ENCODE measurements around the gene ORC3. TPM values are rescaled to one million over a fixed set of nuclear protein-coding genes. Genes with fewer than 3 reads are reported as not detected.
"Not testable (repeated sequence)": the region's sequence is repeated elsewhere in the genome, so short reads cannot be mapped to it uniquely, and the experiment has no call there.

The ORC3 gene
- total RNA-seq, 1 donor from 2014 or later, result 10.4 TPM

DNA sequence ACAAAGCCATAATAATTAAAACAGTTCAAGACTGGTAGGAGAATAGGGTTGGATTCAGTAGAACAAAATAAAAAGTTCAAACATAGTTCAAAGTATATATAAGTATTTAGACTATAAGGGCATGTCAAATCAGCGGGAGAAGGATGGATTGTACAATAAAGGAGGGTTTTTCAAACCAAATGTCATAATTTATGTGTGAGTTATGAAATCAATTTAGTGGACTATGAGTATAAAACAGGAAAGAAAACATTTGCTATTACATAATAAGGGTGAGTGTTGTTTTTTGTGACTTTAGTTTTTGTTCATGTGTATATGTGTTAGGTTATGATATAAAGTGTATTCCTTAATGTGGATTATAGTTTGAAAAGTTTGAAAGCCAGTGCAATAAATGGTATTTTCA is 10.6 kb downstream of the ORC3 start:
- ATAC-seq, result no peak

DNA sequence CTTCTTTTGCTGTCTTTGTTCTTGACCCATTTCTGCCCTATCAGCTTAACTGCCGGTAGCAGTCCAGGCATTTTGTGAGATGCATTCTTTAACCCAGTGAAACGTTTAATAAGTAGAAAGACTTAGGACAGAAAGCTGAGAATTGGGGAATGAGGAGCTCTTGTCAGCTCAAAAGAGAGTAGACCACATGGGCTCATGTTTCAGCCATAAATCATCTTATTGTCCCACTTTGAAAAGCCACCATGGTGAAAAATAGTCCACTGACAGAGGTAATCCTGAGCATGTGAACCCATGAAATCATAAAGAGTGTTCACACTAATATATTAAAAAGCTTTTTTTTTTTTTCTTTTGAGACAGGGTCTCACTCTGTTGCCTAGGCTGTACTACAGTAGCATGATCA is 16.3 kb downstream of the ORC3 start:
- no peak for ATAC-seq

DNA sequence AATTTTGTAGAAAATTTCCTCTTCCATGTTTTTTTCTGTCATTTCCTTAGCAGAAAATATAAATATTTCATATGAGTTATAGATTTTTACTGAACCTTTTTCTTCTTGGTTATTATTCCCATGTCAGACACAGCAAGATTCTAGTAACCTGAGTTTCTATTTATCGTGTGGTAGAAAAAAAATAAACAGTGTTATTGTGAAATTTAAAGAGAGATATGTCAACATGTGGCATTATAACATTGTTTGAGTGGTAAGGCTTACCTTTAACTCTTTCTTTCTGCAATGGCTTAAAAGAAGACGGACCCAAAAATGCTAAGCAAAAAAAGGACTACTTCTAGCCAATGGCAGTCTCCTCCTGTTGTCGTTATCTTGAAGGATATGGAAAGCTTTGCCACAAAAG is 18.9 kb downstream of the ORC3 start:
- no peak for ATAC-seq

DNA sequence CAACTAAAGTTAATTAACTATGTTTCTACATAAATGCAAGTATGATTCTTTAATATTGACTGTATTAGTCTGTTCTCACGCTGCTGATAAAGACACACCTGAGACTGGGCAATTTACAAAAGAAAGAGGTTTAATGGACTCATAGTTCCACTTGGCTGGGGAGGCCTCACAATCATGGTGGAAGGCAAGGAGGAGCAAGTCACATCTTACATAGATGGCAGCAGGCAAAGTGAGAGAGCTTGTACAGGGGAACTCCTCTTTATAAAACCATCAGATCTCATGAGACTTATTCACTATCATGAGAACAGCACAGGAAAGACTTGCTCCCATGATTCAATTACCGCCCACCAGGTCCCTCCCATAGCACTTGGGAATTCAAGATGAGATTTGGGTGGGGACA is 23.1 kb downstream of the ORC3 start:
- ATAC-seq, result not testable (repeated sequence)

DNA sequence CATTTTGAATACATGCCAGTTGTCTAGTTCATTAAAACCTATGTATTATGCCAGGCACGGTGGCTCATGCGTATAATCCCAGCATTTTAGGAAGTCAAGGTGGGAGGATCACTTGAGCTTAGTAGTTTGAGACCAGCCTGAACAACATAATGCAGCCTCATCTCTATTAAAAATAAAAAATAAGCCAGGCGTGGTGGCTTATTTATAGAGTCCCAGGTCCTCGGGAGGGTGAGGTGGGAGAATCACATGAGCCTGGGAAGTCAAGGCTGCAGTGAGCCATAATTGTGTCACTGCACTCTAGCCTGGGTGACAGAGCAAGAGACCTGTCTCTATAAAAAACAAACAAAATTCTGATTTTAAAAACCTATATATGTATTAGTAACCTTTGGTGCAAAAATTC is 27.5 kb downstream of the ORC3 start:
- peak; percentile 72 for ATAC-seq

DNA sequence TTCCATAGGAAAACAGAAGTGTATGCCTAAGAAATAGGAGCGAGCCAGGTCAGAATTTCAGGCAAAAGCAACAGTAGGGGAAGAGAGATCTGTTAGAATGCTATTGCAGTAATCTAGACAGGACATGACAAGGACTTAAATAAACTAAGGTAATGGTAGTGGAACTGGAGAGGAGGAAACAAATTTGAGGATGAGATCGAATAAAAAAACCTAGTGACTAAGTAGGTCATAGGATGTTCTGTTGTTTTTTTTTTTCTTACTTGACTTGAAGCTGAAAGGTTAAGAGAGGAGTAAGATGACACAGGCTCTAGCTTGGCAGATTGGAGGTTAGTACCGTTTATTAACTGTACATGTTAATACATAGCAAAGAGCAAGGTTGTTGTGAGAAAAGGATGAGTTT is 28.6 kb downstream of the ORC3 start:
- ATAC-seq, result peak; percentile 43

DNA sequence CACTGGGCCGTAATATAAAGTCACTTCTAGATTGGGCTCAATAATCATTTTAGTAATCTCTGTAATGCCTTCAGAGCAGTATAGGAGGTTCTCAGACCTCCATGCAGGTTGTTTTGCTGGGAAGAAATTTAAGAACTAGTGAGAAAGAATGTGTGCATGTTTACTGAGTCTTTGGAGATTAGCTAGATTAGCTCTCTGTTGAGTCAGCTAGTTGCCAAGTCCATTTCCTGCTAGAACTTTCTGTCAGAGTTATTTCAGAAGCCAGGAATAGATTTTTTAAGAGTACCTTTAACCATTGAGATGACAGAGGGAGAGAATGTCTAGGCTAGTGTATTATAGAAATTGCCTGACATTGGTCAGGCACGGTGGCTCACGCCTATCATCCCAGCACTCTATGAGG is 33.3 kb downstream of the ORC3 start:
- ATAC-seq, result peak; percentile 75

DNA sequence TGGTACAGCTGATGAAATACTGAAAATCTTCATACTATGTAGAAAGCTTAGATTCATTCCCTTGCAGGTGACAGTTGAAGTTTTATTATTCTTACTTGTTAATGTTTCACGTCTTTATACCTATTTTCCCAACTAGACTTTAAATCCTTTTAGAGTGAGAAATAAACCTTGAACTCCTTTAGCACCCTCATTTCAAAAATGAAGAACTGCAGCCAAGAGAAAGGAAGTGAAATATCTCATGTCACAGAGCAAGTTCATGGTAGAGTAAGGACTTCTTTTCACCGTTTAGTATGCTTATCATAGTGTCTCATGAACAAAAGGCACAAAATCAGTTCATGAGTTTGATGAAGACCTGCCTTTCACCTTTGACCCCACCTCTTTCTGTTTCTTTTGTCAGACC is 38.5 kb downstream of the ORC3 start:
- ATAC-seq, result no peak

DNA sequence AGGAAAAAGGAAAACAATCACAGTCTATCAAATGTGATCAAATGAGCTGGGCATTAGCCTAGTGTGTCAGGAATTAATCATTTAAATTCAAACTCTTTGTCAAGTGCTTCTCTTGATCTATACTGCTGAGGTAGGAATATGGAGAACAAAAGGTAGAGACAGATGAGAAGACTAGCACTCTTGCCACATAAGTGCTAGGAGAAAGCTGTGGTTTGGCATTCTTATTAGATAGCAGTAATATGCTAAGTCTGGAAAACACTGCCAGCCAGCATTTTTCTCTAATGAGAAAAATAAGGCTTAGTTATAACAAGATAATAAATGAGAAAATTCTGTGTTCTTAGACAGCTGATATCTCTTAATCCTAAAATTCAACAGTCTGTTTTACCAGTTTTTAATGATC is 38.9 kb downstream of the ORC3 start:
- ATAC-seq, result no peak

DNA sequence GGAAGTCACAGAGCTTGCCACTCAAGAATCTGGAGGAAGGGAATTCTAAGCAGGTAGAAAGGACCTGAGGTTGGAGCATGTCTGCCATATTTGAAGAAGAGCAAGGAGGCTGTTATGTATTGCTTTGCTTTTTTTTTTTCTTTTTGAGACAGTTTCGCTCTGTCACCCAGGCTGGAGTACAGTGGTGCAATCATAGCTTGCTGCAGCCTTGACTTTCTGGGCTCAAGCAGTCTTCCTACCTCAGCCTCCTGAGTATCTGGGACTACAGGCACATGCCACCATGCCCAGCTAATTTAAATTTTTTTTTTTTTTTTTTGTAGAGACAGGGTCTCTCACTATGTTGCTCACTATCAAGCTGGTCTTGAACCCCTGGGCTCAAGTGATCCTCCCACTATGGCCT is 40.8 kb downstream of the ORC3 start:
- no peak for ATAC-seq

DNA sequence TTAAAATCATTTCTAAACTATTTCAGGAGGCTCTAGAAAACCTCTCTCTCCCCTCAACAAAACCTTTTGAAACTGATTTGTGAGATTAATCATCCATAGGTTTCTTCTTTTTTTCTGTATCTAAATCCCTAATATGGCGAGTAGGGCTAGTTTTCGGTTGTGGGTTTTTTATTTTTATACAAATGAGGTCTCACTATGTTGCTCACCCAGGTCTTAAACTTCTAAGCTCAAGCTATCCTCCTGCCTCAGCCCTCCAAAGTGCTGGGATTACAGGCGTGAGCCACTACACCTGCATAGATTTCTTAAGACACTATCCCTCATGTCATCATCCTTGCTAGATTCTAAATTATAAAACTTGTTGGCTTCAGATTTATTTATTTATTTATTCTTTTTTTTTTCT is 43.9 kb downstream of the ORC3 start:
- ATAC-seq, result no peak

DNA sequence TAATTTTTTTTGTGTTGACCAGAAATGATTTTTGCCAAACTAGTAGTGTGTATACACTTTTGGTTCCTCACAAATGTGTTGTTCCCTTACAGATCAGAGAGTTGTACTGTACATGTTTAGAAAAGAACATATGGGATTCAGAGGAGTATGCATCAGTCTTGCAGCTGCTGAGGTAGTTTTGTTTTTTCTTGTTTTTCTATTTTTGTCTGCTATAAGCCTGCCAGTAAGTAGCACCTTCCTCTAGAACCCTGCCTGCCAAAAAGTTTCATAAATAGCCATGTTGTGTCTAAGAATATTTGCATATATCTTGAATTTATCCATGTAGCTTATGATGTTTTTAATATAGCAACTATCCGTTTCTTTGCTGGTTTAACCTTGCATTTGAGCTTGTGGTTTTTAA is 46.4 kb downstream of the ORC3 start:
- no peak for ATAC-seq

DNA sequence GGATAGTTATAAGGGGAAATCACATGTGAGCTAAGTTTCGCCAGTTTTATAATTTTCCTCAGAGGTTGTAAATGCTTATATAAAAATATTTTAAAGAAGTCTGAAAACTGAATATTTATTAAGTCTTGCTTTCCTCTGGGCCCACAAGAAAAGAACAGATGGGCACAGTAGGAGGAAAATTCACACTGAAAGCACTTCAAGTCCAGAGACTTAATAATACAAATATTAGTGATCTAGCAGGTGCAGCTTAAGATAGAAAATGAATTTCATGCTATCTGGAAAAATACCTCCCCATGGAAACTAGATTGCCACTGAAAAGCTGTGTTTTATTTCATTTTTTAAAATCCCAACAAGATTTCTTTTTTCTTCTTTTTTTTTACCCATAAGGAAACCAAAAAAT is 47.2 kb downstream of the ORC3 start:
- ATAC-seq, result no peak

DNA sequence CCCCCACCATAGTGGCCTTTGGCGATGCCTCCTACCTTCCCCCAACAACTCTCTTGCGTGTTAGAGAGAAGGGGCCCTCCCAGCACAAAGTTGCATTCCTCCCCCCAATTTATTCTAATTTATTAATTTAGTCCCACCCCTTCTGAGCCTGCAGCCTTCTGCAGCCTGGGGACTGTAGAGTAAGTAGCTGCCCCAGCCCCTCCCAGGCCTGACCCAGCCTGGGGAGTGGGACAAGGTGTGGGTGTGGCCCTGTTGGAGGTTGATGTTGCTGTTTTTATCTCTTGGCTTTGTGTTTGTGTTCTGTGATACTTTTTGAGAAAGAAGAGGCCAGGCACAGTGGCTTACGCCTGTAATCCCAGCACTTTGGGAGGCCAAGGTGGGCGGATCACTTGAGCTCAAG is 49.4 kb downstream of the ORC3 start:
- no peak for ATAC-seq

DNA sequence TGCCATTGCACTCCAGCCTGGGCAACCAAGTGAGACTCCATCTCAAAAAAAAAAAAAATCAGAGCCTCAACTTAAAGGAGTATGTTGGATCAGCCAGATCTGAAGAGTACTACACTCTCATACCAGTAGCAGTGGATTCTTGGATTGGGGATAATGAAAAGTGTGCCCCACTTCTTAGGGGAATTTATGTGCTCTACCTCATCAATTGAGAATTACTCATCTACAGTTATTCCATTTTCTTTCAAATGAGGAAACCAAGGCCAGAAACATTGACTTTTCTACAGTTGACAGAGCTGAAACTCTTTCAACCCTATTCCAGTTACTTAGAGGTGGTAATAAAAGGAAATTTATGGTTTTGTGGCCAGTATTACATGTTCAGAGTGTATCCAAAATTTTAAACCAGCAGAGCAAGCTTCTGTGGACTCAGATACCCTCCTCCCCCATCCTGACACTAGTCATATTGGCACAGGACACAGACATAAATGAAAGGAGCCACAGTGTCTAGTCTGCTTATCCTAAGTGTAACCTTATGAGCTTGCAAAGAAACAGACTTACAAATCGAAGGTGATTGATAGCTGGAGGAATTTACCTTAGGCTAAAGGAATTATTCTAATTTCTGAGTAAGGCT is 51.2 kb downstream of the ORC3 start:
- ATAC-seq, result no peak

DNA sequence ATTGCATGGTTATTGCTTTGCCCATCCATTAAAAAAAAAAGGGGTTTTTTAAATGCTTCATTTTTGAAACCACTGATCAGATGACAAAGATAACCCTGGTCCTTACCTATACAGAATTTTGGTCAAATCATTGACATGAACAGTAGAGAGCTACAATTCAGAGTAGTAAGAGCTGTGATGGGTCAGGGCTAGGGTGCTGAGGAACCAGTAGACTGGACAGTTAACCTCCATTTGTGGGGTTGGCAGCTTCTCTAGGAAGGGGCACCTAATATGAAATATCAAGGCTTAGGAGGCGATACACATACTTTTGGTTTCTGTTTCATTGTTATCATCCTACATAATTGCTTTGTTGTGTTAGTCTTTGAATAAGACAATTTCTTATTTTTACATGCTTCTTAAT is 55.1 kb downstream of the ORC3 start:
- ATAC-seq, result no peak

DNA sequence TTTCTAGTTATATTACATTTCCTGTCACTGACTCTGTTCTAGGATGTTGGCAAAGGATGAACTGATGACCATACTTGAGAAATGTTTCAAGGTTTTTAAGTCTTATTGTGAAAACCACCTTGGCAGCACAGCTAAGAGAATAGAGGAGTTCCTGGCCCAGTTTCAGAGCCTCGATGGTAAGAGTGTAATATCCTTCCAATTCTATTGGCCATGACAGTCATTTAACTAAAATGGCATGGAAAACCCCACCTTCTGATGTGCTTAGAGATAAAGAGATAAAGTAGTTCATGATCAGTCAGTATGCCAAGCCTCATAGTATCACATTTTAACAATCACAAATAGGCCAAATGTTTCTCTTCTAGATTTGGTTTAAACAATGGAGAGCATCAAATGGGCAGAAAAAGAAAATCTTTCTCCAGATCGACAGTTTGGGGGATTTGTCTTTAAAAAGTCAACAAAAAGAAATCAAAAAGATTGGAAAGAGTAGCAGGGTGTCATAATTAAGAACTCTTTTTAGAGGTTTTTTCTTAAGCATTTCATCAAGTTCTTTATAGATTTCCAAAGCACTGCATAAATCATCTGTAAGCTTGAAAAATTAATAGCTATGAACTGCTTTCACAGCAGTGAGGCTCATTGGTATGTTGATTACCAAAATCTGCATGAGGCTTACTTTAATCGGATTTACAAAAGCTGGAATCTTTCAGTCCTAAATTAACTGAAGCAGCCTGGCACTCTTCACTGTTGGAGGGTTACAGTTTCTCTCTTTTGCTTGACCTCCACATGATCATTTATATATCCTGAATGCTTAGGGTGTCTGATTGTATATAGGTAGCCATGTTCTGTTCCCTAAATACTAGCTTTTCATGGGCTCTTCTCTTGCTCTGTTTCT is 63.4 kb downstream of the ORC3 start:
- no peak for ATAC-seq

DNA sequence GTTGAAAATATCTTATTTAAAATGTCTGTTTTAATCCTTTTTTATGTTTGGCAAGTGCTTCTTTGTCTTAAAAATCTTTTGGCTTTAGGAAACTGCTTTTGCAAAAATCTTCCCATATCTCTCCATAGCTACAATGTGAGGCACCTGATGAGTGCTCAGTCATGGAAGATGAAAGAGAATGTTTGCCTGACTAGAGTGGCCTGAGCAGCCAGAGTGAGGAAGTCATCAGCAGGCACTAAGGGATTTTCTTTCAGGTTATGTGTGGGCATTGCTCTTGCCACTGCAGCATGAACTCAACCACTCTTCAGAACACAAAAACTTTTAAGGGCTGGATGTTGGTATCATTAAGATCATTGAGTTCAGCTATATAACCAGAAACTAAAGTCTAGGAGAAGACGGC is 64.2 kb downstream of the ORC3 start:
- ATAC-seq, result no peak

DNA sequence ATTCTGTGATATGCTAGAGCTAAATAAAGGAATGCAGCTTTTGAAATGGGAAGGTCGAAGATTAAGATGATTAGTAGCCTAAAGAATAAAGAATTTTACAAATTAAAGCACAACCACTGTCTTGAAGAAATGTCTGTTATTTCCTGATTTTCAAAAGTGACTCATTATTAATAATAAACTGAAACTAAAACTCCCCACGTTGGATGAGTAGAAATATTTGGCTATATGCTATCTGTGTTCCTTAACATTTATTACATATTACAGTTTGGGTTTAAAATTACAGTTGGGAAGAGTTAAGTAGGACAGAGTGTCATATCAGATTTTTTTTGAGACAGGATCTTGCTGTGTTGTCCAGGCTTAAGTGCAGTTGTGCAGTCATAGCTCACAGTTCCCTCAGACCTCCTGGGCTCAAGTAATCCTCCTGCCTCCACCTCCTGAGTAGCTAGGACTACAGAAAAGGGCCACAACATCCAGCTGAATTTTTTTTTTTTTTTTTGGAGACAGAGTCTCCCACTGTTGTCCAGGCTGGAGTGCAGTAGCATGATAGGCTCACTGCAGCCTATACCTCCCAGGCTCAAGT is 65.0 kb downstream of the ORC3 start:
- no peak for ATAC-seq

DNA sequence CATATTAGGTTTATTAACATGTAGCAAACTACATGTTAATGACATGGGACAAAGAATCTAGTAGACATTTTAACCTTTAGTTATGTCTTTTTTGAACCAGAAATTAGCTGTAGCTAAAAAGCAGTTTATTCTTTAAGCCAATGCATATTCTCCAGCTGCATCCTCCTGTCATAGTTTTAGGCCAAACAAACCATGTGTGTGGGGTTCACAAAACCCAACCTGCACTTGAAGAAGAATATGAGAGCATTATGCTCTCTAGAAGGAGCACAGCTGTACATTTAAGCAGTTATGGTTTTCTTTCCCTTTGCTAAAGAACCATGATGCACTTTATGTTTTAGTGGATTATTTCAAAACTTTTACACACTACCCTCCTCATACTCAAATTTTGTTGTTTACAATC is 65.9 kb downstream of the ORC3 start:
- no peak for ATAC-seq

DNA sequence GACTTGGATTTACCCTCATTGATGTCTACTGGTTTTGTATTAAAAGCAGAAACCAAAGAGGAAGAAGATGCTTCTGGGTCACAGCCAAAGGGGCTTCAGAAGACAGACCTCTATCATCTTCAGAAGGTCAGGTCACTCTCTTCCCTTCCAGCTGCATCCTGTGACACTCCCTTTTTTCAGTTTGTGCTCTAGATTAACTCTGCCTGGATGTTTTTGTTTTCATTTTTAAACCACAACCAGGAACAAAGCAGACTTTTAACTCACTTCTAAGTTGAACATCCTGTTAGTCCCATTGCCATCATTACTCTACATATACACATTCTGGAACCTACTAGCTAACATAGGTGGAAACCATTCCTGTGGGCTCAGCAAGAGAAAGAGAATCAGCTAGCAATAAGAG is 66.9 kb downstream of the ORC3 start:
- ATAC-seq, result no peak

DNA sequence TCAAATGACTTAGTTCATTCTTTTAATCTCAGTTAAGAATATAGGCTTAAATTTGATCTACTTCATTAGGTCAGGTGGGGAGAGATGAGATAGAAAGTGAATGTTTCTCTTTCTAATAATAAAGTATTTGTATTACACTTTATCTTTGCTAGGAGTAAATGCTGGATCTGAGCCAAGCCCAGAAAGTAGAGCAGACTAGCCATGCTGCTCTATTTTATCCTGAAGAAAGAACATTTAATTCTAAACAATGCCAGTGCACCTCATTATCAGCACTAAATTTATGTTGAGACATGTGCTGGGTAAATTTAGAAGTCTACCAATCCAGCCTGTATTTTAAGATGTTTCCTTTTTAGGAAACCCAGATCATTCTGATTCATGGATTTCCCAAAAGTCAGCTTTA is 68.6 kb downstream of the ORC3 start:
- ATAC-seq, result no peak

DNA sequence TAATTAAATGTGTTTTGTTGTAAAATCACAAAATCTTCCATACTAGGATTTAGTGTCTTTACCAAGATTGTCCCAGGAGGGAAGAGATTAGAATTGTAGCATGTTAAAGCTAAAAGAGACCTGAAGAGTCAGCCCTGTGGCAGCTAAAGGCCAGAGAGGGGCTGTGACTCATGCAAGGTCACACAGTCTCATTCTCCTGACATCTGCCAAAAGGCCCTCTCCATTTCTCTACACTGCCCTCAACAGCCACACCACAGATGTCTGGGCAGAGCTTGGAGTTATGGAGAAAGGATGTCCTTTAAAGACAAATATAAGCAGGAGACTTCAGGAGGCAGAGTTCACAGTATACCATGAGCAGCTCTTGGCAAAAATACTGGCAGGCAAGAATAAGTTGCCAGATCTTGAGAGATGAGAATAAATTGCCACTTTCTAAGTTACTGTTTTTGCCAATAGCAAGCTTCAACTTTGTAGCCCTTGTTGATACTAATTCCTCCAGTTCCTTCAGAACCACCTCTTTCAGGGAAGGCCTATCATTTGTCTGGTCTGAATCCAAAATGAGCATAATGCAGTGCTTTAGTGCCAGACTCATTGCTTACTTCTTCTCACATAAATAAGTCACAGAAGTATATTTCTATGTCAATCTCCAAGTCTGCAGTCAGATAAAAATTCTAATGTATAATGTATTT is 70.4 kb downstream of the ORC3 start:
- ATAC-seq, result peak; percentile 46

DNA sequence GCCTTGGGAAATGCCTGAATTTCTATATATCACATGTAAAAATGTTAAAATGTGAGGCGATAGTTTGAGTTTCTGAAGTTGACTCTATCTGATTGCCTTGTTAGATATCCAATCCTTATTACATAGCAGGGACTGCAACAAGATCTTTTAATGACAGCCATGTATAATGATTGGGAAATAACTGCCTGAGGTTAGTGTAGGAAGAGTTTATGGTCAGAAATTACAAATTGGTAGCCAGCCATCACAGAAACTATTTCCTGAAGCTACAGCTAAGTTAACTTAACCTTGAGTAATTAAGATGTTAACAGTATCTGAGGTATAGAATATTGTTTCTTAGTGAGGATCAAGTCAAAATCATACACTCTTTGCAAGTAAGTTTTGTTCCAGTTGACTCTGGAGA is 71.1 kb downstream of the ORC3 start:
- ATAC-seq, result no peak
